D721Med (cell line): Measurements from ENCODE around the gene WHRN.
A peak's percentile ranks its signal among the peaks of the same experiment; 100 is the strongest.

ENCODE experiments used
- DNase-seq: peaks from one replicate; pipeline ENCODE4 v3.0.0; 2011; ENCODE audit warnings: low spot score; ENCODE audit not compliant: insufficient read length
- FAIRE-seq: peaks from 2 replicates; lab custom pipeline; 2011; peaks lifted over from hg19 to GRCh38; lab: Jason Lieb, UNC
- CTCF ChIP-seq: IDR thresholded peaks from 2 replicates; pipeline ENCODE4 v1.5.1; 2012; ENCODE audit warnings: mild to moderate bottlenecking, control low read depth; ENCODE audit not compliant: insufficient read depth; ENCODE audit errors: missing control alignments

The WHRN gene

GRCh38 chr9:114545055-114545454 lies 39.8 kb upstream of the WHRN start:
- TF ChIP-seq CTCF = no peak
- no peak for DNase-seq
- no peak for FAIRE-seq

GRCh38 chr9:114539701-114540380 lies 34.6 kb upstream of the WHRN start:
- DNase-seq = no peak
- TF ChIP-seq CTCF = no peak
- no peak for FAIRE-seq

- FAIRE-seq (no peak), DNase-seq (no peak)
- TF ChIP-seq CTCF = peak; percentile 17
Observed at GRCh38 chr9:114538241-114538640, 33.0 kb upstream of the WHRN start.

- FAIRE-seq (no peak), DNase-seq (no peak)
- TF ChIP-seq CTCF = no peak
Observed at GRCh38 chr9:114532561-114533237, 27.4 kb upstream of the WHRN start.

GRCh38 chr9:114529285-114529684 lies 24.0 kb upstream of the WHRN start:
- DNase-seq (no peak), FAIRE-seq (no peak)
- TF ChIP-seq CTCF = no peak

GRCh38 chr9:114526807-114527206 lies 21.5 kb upstream of the WHRN start:
- no peak for DNase-seq
- TF ChIP-seq CTCF = no peak
- FAIRE-seq = no peak

GRCh38 chr9:114525513-114525912 lies 20.2 kb upstream of the WHRN start:
- FAIRE-seq (no peak), DNase-seq (no peak)
- TF ChIP-seq CTCF = no peak
